ENCODE data around the gene TMEM270. TPM values are rescaled to one million over a fixed set of nuclear protein-coding genes. Genes with fewer than 3 reads are reported as not detected.
A peak's percentile ranks its signal among the peaks of the same experiment; 100 is the strongest.

The TMEM270 gene
- polyA plus RNA-seq, 1 experiment, result not detected

DNA sequence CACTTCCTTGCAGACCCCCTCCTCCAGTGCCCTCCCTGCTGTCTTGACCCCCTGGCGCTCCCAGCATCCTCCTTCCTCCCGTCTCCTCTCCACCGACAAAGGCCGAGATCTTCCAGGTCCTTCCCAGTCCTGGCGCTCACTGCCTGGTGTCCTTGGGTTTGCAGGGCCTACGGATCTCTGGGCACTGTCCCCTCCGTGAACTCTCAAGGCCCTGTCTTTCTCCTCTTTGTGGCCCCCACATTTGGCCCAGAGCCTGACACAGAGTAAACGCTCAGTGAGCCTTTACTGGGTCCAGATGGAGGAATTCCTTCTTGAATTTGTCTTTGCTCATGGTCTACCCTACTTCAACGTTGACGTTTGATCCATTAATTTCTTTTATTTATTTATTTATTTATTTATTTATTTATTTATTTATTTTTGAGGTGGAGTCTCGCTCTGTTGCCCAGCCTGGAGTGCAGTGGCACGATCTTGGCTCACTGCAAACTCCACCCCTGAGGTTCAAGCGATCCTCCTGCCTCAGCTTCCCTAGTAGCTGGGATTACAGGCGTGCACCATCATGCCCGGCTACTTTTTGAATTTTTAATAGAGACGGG is 29.7 kb downstream of the TMEM270 start:
- CTCF ChIA-PET, result interaction anchor here (2.1 kb wide), 1 partner anchor 136 kb away, joined by 8 read pairs; no protein-coding TSS in a partner anchor
- POLR2A ChIA-PET, result no interaction called here
- Histone ChIP-seq H3K9me3 (ENCODE audit: control insufficient read depth, insufficient read depth, low read length) (peaks cover 3% of the 10 kb centered on the region; the same call in 1 of the 2 replicates), H3K4me3 (ENCODE audit: low read depth, low read length) (no peak overlapping the region), H3K27me3 (ENCODE audit: control insufficient read depth, insufficient read depth, low read length) (no peaks in the 10 kb centered on the region), H3K27ac (ENCODE audit: low read depth, low read length) (no peak overlapping the region)
- DNase-seq (ENCODE audit: low read depth, low spot score), result no peak
- no peak for TF ChIP-seq CTCF (IDR thresholded peaks at IDR 0.05; ENCODE audit: low read depth, low read length)

GRCh38 chr7:73891178-73891885 is 30.4 kb downstream of the TMEM270 start:
- peak; percentile 12; the same call in 1 of the 2 replicates for TF ChIP-seq CTCF (IDR thresholded peaks at IDR 0.05; ENCODE audit: low read depth, low read length)
- no peak overlapping the region for H3K4me3 ChIP-seq (ENCODE audit: low read depth, low read length)
- H3K27me3 ChIP-seq (ENCODE audit: control insufficient read depth, insufficient read depth, low read length), result no peaks in the 10 kb centered on the region
- ChIA-PET CTCF (interaction anchor here (2.1 kb wide), 1 partner anchor 135 kb away, joined by 8 read pairs; no protein-coding TSS in a partner anchor), POLR2A (no interaction called here)
- no peak for DNase-seq (ENCODE audit: low read depth, low spot score)
- peak overlapping the region; percentile 39 for H3K27ac ChIP-seq (ENCODE audit: low read depth, low read length)
- peaks cover 3% of the 10 kb centered on the region; the same call in 1 of the 2 replicates for H3K9me3 ChIP-seq (ENCODE audit: control insufficient read depth, insufficient read depth, low read length)

DNA sequence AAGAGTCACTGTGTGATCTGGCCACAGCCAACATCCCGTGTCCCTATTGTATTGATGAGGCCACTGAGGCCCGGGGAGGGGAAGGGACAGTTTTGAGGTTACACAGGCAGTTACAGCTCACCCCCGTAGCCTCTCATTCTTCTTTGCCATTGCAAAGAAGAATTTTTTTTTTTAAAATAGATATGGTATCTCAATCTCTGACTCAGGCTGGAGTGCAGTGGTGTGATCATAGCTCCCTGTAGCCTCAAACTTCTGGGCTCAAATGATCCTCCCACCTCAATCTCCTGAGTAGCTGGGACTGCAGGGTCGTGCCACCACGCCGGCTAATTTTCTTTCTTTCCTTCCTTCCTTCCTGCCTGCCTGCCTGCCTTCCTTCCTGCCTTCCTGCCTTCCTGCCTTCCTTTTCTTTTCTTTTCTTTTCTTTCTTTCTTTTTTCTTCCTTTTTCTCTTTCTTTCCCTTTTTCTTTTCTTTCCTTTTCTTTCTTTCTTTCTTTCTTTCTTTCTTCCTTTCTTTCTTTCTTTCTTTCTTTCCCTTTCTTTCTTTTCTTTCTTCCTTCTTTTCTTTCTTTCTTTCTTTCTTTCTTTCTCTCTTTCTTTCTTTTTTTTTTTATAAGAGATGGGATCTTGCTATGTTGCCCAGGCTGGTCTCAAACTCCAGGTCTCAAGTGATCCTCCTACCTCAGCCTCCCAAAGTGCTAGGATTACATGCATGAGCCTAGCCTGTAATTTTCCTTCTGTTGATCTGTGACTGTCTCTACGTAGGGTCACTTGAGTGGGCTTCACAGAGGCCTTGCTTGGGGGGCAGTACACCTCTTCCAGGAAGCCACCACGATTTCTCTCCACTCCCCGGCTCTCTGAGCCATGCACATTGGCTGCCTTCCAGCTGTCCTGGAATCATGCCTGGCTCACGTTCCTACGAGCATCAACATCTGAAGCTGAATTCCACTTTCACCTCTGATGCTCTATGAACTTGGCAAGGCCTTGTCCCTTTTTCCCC is 31.3 kb downstream of the TMEM270 start:
- ChIA-PET CTCF (interaction anchor here (2.1 kb wide), 1 partner anchor 134 kb away, joined by 8 read pairs; no protein-coding TSS in a partner anchor), POLR2A (no interaction called here)
- TF ChIP-seq CTCF (IDR thresholded peaks at IDR 0.05; ENCODE audit: low read depth, low read length), result no peak
- Histone ChIP-seq H3K27me3 (ENCODE audit: control insufficient read depth, insufficient read depth, low read length) (no peaks in the 10 kb centered on the region), H3K9me3 (ENCODE audit: control insufficient read depth, insufficient read depth, low read length) (peaks cover 5% of the 10 kb centered on the region; the same call in 1 of the 2 replicates), H3K4me3 (ENCODE audit: low read depth, low read length) (no peak overlapping the region), H3K27ac (ENCODE audit: low read depth, low read length) (peak overlapping the region; percentile 39)
- DNase-seq (ENCODE audit: low read depth, low spot score), result no peak

GRCh38 chr7:73893342-73894101 is 32.6 kb downstream of the TMEM270 start:
- CTCF ChIA-PET, result interaction anchor here (1.0 to 1.3 kb wide), 2 partner anchors 28 to 133 kb away, joined by 3 to 4 read pairs; no protein-coding TSS in a partner anchor
- no peak for DNase-seq (ENCODE audit: low read depth, low spot score)
- no peak overlapping the region for H3K27ac ChIP-seq (ENCODE audit: low read depth, low read length)
- no peaks in the 10 kb centered on the region for H3K27me3 ChIP-seq (ENCODE audit: control insufficient read depth, insufficient read depth, low read length)
- POLR2A ChIA-PET, result interaction anchor here (0.5 kb wide), 1 partner anchor 187 kb away, joined by 3 read pairs; no protein-coding TSS in a partner anchor
- TF ChIP-seq CTCF (IDR thresholded peaks at IDR 0.05; ENCODE audit: low read depth, low read length), result no peak
- H3K4me3 ChIP-seq (ENCODE audit: low read depth, low read length), result no peak overlapping the region
- peaks cover 10% of the 10 kb centered on the region; the same call in 1 of the 2 replicates for H3K9me3 ChIP-seq (ENCODE audit: control insufficient read depth, insufficient read depth, low read length)
